HG03064 (cell line): Measurements from ENCODE around the gene HES5.

Experiments
- ATAC-seq: cut with Tn5 transposase; IDR thresholded peaks from one replicate; pipeline ENCODE4 v1.9.1; 2021; ENCODE audit warnings: low read depth; ENCODE audit not compliant: unreplicated experiment

Gene HES5

GRCh38 chr1:2547210-2548067 is 17.4 kb upstream of the HES5 start:
- no peak for ATAC-seq

- ATAC-seq: peak; percentile 28
These were observed 16.6 kb upstream of the HES5 start for GRCh38 chr1:2546515-2547209.

GRCh38 chr1:2545754-2546514 is 15.9 kb upstream of the HES5 start:
- ATAC-seq: peak; percentile 24

- no peak for ATAC-seq
These were observed 15.0 kb upstream of the HES5 start for GRCh38 chr1:2544875-2545640.

- no peak for ATAC-seq
These were observed 14.2 kb upstream of the HES5 start for GRCh38 chr1:2544093-2544874.

GRCh38 chr1:2543543-2544092 is 13.6 kb upstream of the HES5 start:
- no peak for ATAC-seq

GRCh38 chr1:2542246-2542915 is 12.3 kb upstream of the HES5 start:
- no peak for ATAC-seq

- no peak for ATAC-seq
These were observed 11.7 kb upstream of the HES5 start for GRCh38 chr1:2541619-2542245.

- ATAC-seq: no peak
These were observed 10.9 kb upstream of the HES5 start for GRCh38 chr1:2540816-2541492.

- no peak for ATAC-seq
These were observed 9.3 kb upstream of the HES5 start for GRCh38 chr1:2539312-2539907.

- ATAC-seq: no peak
These were observed 8.8 kb upstream of the HES5 start for GRCh38 chr1:2538872-2539271.

- no peak for ATAC-seq
These were observed 8.3 kb upstream of the HES5 start for GRCh38 chr1:2538376-2538775.

- no peak for ATAC-seq
These were observed 7.7 kb upstream of the HES5 start for GRCh38 chr1:2537784-2538115.

- no peak for ATAC-seq
These were observed 5.9 kb upstream of the HES5 start for GRCh38 chr1:2535981-2536380.

- no peak for ATAC-seq
These were observed 5.4 kb upstream of the HES5 start for GRCh38 chr1:2535455-2535854.

- ATAC-seq: no peak
These were observed 4.8 kb upstream of the HES5 start for GRCh38 chr1:2534687-2535441.

- no peak for ATAC-seq
These were observed 4.2 kb upstream of the HES5 start for GRCh38 chr1:2534315-2534686.
